HCT116 (cell line): ENCODE results near the gene PTPRQ. TPM values are rescaled to one million over a fixed set of nuclear protein-coding genes. Genes with fewer than 3 reads are reported as not detected.

Experiments used
- ATAC-seq: fragments of 200-7000 bp; cut with Tn5 transposase; 2 replicates; pipeline ENCODE4 v1.9.1; 2020; ENCODE audit warnings: mild to moderate bottlenecking, moderate library complexity
- BruUV-seq: library from RNA; stranded (reverse); fragments of 400-500 nt; replicated peaks from 2 replicates; lab custom pipeline; 2021; lab: Mats Ljungman, UMichigan
- CTCF ChIA-PET: fragments of 300-600 bp; sonication (Branson Sonifier 250); formaldehyde crosslinking; loops from one replicate; lab custom pipeline; 2021; ENCODE audit warnings: antibody characterized with exemption; lab: Charles Lee
- POLR2A ChIA-PET: fragments of 300-600, 350-600 bp; sonication (Branson Sonifier 250); formaldehyde crosslinking; loops from one replicate; lab custom pipeline; 2021; ENCODE audit warnings: antibody characterized with exemption; lab: Charles Lee
- RAD21 ChIA-PET, 2 experiments: fragments of 300-600 bp; sonication (Branson Sonifier 250); formaldehyde crosslinking; loops; one replicate each; lab custom pipeline; 2023; ENCODE audit warnings: low total read pairs in 2 of 2; ENCODE audit not compliant: uncharacterized antibody in 2 of 2, unreplicated experiment in 2 of 2, low non-redundant PET in 1 of 2; lab: Charles Lee
- DNase-seq: peaks from one replicate; pipeline ENCODE4 v3.0.0-alpha.2; 2010; ENCODE audit warnings: low read depth, low spot score
- H2AFZ ChIP-seq: fragments of 200-600 bp; shearing (Covaris generic), sonication (generic); 2 replicates; pipeline ENCODE4 v1.6.1; 2017; ENCODE audit warnings: low read depth, mixed run types, mixed read lengths, antibody characterized with exemption, low read length; ENCODE audit not compliant: poor library complexity, severe bottlenecking
- H3K27ac ChIP-seq: 2 replicates; pipeline ENCODE4 v1.5.1; 2012; ENCODE audit warnings: low read depth, low read length
- H3K27me3 ChIP-seq: fragments of 200-600 bp; sonication (generic); 2 replicates; pipeline ENCODE4 v1.6.1; 2016; ENCODE audit warnings: mixed run types, low read length, mixed read lengths; ENCODE audit not compliant: insufficient read depth
- H3K36me3 ChIP-seq, 2 experiments: fragments of 200-500 bp in 1 of 2; fragments of 200-600 bp in 1 of 2; sonication (Bioruptor generic) in 1 of 2; sonication (generic) in 1 of 2; 2 replicates each; pipeline versions ENCODE4 v1.5.1 to v1.6.1; 2014 to 2016; ENCODE audit warnings: low read length in 2 of 2, inconsistent platforms in 1 of 2, mixed read lengths in 1 of 2, mixed run types in 1 of 2; ENCODE audit not compliant: insufficient read depth in 2 of 2, control insufficient read depth in 1 of 2
- H3K4me1 ChIP-seq, 2 experiments: fragments of 200-600 bp in 1 of 2; sonication (generic) in 1 of 2; 2 replicates each; pipeline versions ENCODE4 v1.5.1 to v1.6.1; 2012 to 2017; ENCODE audit warnings: low read length in 2 of 2, inconsistent platforms in 1 of 2, mild to moderate bottlenecking in 1 of 2, mixed read lengths in 1 of 2, mixed run types in 1 of 2, moderate library complexity in 1 of 2; ENCODE audit not compliant: insufficient read depth in 2 of 2, control insufficient read depth in 1 of 2
- H3K4me2 ChIP-seq: fragments of 200-600 bp; sonication (generic); 2 replicates; pipeline ENCODE4 v1.6.1; 2017; ENCODE audit warnings: mixed run types, low read length, mixed read lengths
- H3K4me3 ChIP-seq, 2 experiments: fragments of 200-600 bp in 1 of 2; sonication (generic) in 1 of 2; replicated peaks in 1 of 2; 2 replicates each; pipeline ENCODE4 v1.5.1; 2011 to 2016; ENCODE audit warnings: low read length in 2 of 2, control low read depth in 1 of 2, low read depth in 1 of 2, mild to moderate bottlenecking in 1 of 2, mixed read lengths in 1 of 2, mixed run types in 1 of 2
- H3K79me2 ChIP-seq: fragments of 200-600 bp; sonication (generic); 2 replicates; pipeline ENCODE4 v1.6.1; 2017; ENCODE audit warnings: mild to moderate bottlenecking, mixed run types, low read length, moderate library complexity, mixed read lengths; ENCODE audit not compliant: insufficient read depth
- H3K9ac ChIP-seq: fragments of 200-600 bp; sonication (generic); 2 replicates; pipeline ENCODE4 v1.6.1; 2016; ENCODE audit warnings: low read length, mixed read lengths
- H3K9me2 ChIP-seq: fragments of 200-600 bp; sonication (generic), shearing (Covaris generic); 2 replicates; pipeline ENCODE4 v1.6.1; 2017; ENCODE audit warnings: mixed run types, mild to moderate bottlenecking, moderate library complexity; ENCODE audit not compliant: insufficient read depth
- H3K9me3 ChIP-seq, 2 experiments: fragments of 200-500 bp in 1 of 2; fragments of 200-600 bp in 1 of 2; sonication (Bioruptor generic) in 1 of 2; sonication (generic) in 1 of 2; 2 replicates each; pipeline ENCODE4 v1.6.1; 2014 to 2017; ENCODE audit warnings: low read length in 2 of 2, mixed read lengths in 2 of 2, inconsistent platforms in 1 of 2, low read depth in 1 of 2, mild to moderate bottlenecking in 1 of 2, mixed run types in 1 of 2, moderate library complexity in 1 of 2; ENCODE audit not compliant: control insufficient read depth in 1 of 2, insufficient read depth in 1 of 2
- H4K20me1 ChIP-seq: fragments of 200-600 bp; sonication (generic), shearing (Covaris generic); 2 replicates; pipeline ENCODE4 v1.6.1; 2017; ENCODE audit warnings: mixed run types, mild to moderate bottlenecking, moderate library complexity; ENCODE audit not compliant: insufficient read depth
- CBX3 ChIP-seq: IDR thresholded peaks from 2 replicates; pipeline ENCODE4 v1.6.1; 2012; ENCODE audit warnings: low read depth
- EZH2phosphoT487 ChIP-seq: fragments of 200-600 bp; IDR thresholded peaks from 2 replicates; pipeline ENCODE4 v1.6.1; 2018; ENCODE audit warnings: antibody characterized with exemption, borderline replicate concordance
- SIN3A ChIP-seq: IDR thresholded peaks from 2 replicates; pipeline ENCODE4 v1.6.1; 2012; ENCODE audit warnings: low read depth
- TCF7L2 ChIP-seq: IDR thresholded peaks from 2 replicates; pipeline ENCODE4 v1.7.0; 2011; ENCODE audit warnings: borderline replicate concordance, inconsistent platforms; ENCODE audit not compliant: insufficient read depth, insufficient read length; ENCODE audit errors: extremely low read depth
- ZNF274 ChIP-seq: fragments of 200-500 bp; sonication (Bioruptor generic); IDR thresholded peaks from 2 replicates; pipeline ENCODE4 v1.6.1; 2014; ENCODE audit warnings: mild to moderate bottlenecking, low read depth, low read length, inconsistent platforms
- intact Hi-C: fragments of 100-400 bp; cut with micrococcal nuclease; formaldehyde crosslinking; loops from 2 replicates; pipeline ENCODE4 v1.10.0; 2022
- total RNA-seq: library from RNA; stranded (reverse); gene quantifications from one replicate; pipeline ENCODE4 v1.2.1, GENCODE V29; 2021; ENCODE audit not compliant: unreplicated experiment
- TF ChIP-seq, protein P1 (sequence below): IDR thresholded peaks from 2 replicates; pipeline ENCODE4 v1.6.1; 2012; ENCODE audit warnings: low read depth
- TF ChIP-seq, protein P2 (sequence below): IDR thresholded peaks from 2 replicates; pipeline ENCODE4 v1.6.1; 2012

Gene PTPRQ
- total RNA-seq, 1 experiment from 2014 or later = not detected

DNA sequence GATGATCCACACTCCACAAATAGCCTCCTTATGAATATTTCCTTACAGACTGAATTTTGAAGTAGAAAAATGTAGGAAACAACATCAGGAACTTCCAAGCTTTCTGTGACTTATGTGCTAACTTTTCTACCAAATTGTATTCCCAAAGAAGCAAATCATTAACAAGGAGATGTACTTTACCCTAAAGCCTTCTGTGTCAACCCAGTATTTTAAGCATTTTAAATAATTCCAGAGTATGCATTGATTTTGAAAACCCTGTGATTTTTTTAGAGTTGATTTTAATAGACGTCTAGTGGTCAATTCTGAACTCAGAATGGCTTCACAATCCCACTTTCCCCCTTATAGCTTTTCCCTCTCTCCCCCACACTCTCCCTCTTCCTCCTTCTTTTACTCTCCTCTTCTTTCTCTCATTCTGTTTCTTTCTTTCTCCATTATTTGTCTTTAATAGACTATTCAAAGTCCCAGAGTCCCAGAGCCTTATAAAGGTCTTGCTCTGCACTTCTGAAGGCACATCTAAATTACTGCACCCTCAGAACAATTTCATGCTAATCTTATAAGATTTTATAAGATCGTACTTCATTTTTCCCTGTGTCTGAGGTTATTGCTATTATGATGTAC, 253.3 kb downstream of the PTPRQ start:
- H3K79me2 ChIP-seq = no peaks in the 10 kb centered on the region
- TF ChIP-seq, protein P1, sequence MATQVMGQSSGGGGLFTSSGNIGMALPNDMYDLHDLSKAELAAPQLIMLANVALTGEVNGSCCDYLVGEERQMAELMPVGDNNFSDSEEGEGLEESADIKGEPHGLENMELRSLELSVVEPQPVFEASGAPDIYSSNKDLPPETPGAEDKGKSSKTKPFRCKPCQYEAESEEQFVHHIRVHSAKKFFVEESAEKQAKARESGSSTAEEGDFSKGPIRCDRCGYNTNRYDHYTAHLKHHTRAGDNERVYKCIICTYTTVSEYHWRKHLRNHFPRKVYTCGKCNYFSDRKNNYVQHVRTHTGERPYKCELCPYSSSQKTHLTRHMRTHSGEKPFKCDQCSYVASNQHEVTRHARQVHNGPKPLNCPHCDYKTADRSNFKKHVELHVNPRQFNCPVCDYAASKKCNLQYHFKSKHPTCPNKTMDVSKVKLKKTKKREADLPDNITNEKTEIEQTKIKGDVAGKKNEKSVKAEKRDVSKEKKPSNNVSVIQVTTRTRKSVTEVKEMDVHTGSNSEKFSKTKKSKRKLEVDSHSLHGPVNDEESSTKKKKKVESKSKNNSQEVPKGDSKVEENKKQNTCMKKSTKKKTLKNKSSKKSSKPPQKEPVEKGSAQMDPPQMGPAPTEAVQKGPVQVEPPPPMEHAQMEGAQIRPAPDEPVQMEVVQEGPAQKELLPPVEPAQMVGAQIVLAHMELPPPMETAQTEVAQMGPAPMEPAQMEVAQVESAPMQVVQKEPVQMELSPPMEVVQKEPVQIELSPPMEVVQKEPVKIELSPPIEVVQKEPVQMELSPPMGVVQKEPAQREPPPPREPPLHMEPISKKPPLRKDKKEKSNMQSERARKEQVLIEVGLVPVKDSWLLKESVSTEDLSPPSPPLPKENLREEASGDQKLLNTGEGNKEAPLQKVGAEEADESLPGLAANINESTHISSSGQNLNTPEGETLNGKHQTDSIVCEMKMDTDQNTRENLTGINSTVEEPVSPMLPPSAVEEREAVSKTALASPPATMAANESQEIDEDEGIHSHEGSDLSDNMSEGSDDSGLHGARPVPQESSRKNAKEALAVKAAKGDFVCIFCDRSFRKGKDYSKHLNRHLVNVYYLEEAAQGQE = no peak
- TF ChIP-seq, all 23 proteins: peak for 0
- no peak overlapping the region for H3K4me2 ChIP-seq
- no peak overlapping the region for H3K9ac ChIP-seq
- no peak overlapping the region for H2AFZ ChIP-seq
- no TSS peak for BruUV-seq
- ChIA-PET POLR2A (no interaction called here), CTCF (interaction anchor here (0.5 to 1.8 kb wide), 2 partner anchors 13 to 749 kb away, joined by 4 read pairs; no protein-coding TSS in a partner anchor), RAD21 (no interaction called here)
- H3K36me3 ChIP-seq = no peaks in the 10 kb centered on the region
- DNase-seq (no peak), ATAC-seq (no peak)
- H3K4me1 ChIP-seq = peaks cover 0 to under 1% of the 10 kb centered on the region in 2 experiments; a peak in 1 of 4 replicates
- H3K9me3 ChIP-seq = no peaks in the 10 kb centered on the region
- H4K20me1 ChIP-seq = no peaks in the 10 kb centered on the region
- peaks cover 18% of the 10 kb centered on the region; the same call in 1 of the 2 replicates for H3K27me3 ChIP-seq
- intact Hi-C loops = no loop called here
- H3K27ac ChIP-seq = no peak overlapping the region
- no peak overlapping the region for H3K4me3 ChIP-seq
- no peaks in the 10 kb centered on the region for H3K9me2 ChIP-seq

DNA sequence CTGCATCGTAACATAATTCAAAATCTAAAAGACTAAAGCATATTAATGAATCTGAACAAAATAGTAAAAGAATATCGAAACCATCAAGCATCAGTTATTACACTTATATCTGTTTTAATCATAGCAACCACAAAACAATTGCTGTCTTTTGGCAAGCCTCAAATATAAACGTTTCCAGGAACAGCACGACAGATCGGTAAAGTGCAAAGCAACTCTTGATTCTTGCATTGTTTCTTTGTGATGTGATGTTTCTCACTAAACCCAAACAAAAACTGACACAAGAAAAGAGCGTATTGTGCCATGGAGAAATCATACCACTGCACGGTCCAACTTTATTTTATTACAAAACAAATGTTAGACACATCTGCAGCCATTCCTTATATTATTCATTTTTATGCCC, 254.2 kb downstream of the PTPRQ start:
- intact Hi-C loops = no loop called here
- Histone ChIP-seq H3K9me3 (no peaks in the 10 kb centered on the region), H3K9me2 (no peaks in the 10 kb centered on the region), H3K27me3 (peaks cover 18% of the 10 kb centered on the region; the same call in 1 of the 2 replicates), H3K4me3 (no peak overlapping the region), H3K9ac (no peak overlapping the region), H2AFZ (no peak overlapping the region), H3K36me3 (no peaks in the 10 kb centered on the region), H3K27ac (no peak overlapping the region), H3K4me2 (no peak overlapping the region), H3K79me2 (no peaks in the 10 kb centered on the region), H4K20me1 (no peaks in the 10 kb centered on the region), H3K4me1 (peaks cover 0 to 10% of the 10 kb centered on the region in 2 experiments; a peak in 2 of 4 replicates)
- TF ChIP-seq, protein P2, sequence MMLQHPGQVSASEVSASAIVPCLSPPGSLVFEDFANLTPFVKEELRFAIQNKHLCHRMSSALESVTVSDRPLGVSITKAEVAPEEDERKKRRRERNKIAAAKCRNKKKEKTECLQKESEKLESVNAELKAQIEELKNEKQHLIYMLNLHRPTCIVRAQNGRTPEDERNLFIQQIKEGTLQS = no peak
- no peak for TF ChIP-seq TCF7L2
- no peak for TF ChIP-seq ZNF274
- TF ChIP-seq SIN3A = no peak
- TF ChIP-seq, protein P1 = no peak
- TF ChIP-seq EZH2phosphoT487 = no peak
- TF ChIP-seq CBX3 = no peak
- ATAC-seq (no peak), DNase-seq (no peak)
- ChIA-PET RAD21 (no interaction called here), POLR2A (no interaction called here), CTCF (interaction anchor here (1.8 kb wide), 1 partner anchor 12 kb away, joined by 4 read pairs; no protein-coding TSS in a partner anchor)
- no TSS peak for BruUV-seq
